ENCODE data around the gene SLC44A5.

SLC44A5 gene

DNA sequence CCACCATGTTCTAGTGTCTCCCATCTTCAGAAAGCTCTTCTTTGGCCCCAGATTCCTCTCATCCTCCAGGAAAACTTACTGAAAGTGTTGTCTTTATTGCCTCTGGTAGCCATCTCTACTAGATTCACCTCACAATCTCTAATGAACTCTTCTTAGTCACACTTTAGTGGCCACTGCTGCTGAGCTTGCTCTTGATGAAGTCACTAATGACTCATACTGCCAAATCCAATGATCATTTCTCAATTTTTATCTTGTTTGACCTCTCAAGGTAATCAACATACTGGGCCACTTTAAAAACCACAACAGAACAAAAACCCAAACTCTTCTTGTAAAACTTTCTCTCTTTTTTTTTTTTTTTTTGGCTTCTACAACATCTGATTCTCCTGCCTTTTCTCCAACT is 280.3 kb downstream of the SLC44A5 start:
- Histone ChIP-seq H3K9ac (ENCODE audit: low read length) (no peak overlapping the region), H3K27ac (ENCODE audit: low read depth, low read length) (no peak overlapping the region), H3K36me3 (ENCODE audit: control insufficient read depth, insufficient read depth, low read length) (no peaks in the 10 kb centered on the region), H3K9me3 (ENCODE audit: control insufficient read depth, insufficient read depth, low read depth, low read length) (no peaks in the 10 kb centered on the region), H3K4me3 (ENCODE audit: low read depth, low read length) (no peak overlapping the region), H3K4me1 (ENCODE audit: control insufficient read depth, insufficient read depth, low read length) (no peaks in the 10 kb centered on the region), H3K27me3 (ENCODE audit: control insufficient read depth, insufficient read depth, low read length) (no peaks in the 10 kb centered on the region)

- Histone ChIP-seq H3K27ac (ENCODE audit: low read depth, low read length) (no peak overlapping the region), H3K9me3 (ENCODE audit: control insufficient read depth, insufficient read depth, low read depth, low read length) (no peaks in the 10 kb centered on the region), H3K27me3 (ENCODE audit: control insufficient read depth, insufficient read depth, low read length) (no peaks in the 10 kb centered on the region), H3K4me3 (ENCODE audit: low read depth, low read length) (no peak overlapping the region), H3K36me3 (ENCODE audit: control insufficient read depth, insufficient read depth, low read length) (no peaks in the 10 kb centered on the region), H3K9ac (ENCODE audit: low read length) (no peak overlapping the region), H3K4me1 (ENCODE audit: control insufficient read depth, insufficient read depth, low read length) (no peaks in the 10 kb centered on the region)
Observed at GRCh38 chr1:75328691-75329090, 282.2 kb downstream of the SLC44A5 start.

GRCh38 chr1:75327395-75327794 is 283.5 kb downstream of the SLC44A5 start:
- Histone ChIP-seq H3K4me3 (ENCODE audit: low read depth, low read length) (no peak overlapping the region), H3K9me3 (ENCODE audit: control insufficient read depth, insufficient read depth, low read depth, low read length) (no peaks in the 10 kb centered on the region), H3K4me1 (ENCODE audit: control insufficient read depth, insufficient read depth, low read length) (no peaks in the 10 kb centered on the region), H3K27me3 (ENCODE audit: control insufficient read depth, insufficient read depth, low read length) (no peaks in the 10 kb centered on the region), H3K9ac (ENCODE audit: low read length) (no peak overlapping the region), H3K36me3 (ENCODE audit: control insufficient read depth, insufficient read depth, low read length) (no peaks in the 10 kb centered on the region), H3K27ac (ENCODE audit: low read depth, low read length) (no peak overlapping the region)

DNA sequence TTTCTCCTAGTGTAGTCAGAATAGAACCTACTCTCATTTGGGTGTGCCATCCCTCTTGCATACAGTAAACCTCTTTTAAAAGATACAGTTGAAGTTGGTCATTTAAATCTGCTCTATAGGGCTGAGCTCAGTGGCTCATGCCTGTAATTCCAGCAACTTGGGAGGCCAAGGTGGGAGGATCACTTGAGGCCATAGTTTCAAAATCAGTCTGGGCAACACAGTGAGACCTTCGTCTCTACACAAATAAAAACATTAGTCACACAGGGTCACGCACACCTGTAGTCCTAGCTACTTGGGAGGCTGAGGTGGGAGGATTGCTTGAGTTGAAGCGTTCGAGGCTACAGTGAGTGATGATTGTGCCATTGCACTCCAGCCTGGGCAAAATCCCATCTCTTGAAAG is 292.9 kb downstream of the SLC44A5 start:
- Histone ChIP-seq H3K27ac (ENCODE audit: low read depth, low read length) (no peak overlapping the region), H3K4me3 (ENCODE audit: low read depth, low read length) (no peak overlapping the region), H3K4me1 (ENCODE audit: control insufficient read depth, insufficient read depth, low read length) (no peaks in the 10 kb centered on the region), H3K9ac (ENCODE audit: low read length) (no peak overlapping the region), H3K9me3 (ENCODE audit: control insufficient read depth, insufficient read depth, low read depth, low read length) (no peaks in the 10 kb centered on the region), H3K27me3 (ENCODE audit: control insufficient read depth, insufficient read depth, low read length) (no peaks in the 10 kb centered on the region), H3K36me3 (ENCODE audit: control insufficient read depth, insufficient read depth, low read length) (no peaks in the 10 kb centered on the region)

GRCh38 chr1:75316230-75316629 is 294.7 kb downstream of the SLC44A5 start:
- no peak overlapping the region for H3K4me3 ChIP-seq (ENCODE audit: low read depth, low read length)
- no peaks in the 10 kb centered on the region for H3K27me3 ChIP-seq (ENCODE audit: control insufficient read depth, insufficient read depth, low read length)
- H3K9ac ChIP-seq (ENCODE audit: low read length): no peak overlapping the region
- H3K36me3 ChIP-seq (ENCODE audit: control insufficient read depth, insufficient read depth, low read length): no peaks in the 10 kb centered on the region
- no peaks in the 10 kb centered on the region for H3K4me1 ChIP-seq (ENCODE audit: control insufficient read depth, insufficient read depth, low read length)
- no peak overlapping the region for H3K27ac ChIP-seq (ENCODE audit: low read depth, low read length)
- H3K9me3 ChIP-seq (ENCODE audit: control insufficient read depth, insufficient read depth, low read depth, low read length): no peaks in the 10 kb centered on the region

DNA sequence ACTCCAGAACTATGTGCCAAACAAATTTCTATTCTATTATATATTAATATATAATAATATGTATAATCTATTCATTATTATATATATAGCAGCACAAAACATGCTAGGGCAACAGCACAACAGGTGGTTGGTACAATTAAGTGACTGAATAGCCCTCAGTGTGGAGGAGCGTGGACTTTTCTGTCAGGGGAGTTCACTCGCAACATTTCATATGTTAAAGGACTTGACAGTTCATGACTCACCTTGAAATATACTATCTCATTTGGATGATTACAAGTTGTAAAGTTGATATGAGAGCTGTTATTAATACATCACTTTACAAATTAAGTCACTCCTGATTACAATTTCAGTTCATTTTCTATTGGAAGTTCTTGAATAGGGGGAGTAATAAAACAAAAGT is 298.3 kb downstream of the SLC44A5 start:
- H3K36me3 ChIP-seq (ENCODE audit: control insufficient read depth, insufficient read depth, low read length): no peaks in the 10 kb centered on the region
- no peaks in the 10 kb centered on the region for H3K27me3 ChIP-seq (ENCODE audit: control insufficient read depth, insufficient read depth, low read length)
- H3K4me1 ChIP-seq (ENCODE audit: control insufficient read depth, insufficient read depth, low read length): no peaks in the 10 kb centered on the region
- no peak overlapping the region for H3K4me3 ChIP-seq (ENCODE audit: low read depth, low read length)
- no peak overlapping the region for H3K9ac ChIP-seq (ENCODE audit: low read length)
- H3K27ac ChIP-seq (ENCODE audit: low read depth, low read length): no peak overlapping the region
- H3K9me3 ChIP-seq (ENCODE audit: control insufficient read depth, insufficient read depth, low read depth, low read length): no peaks in the 10 kb centered on the region

GRCh38 chr1:75310067-75310466 is 300.8 kb downstream of the SLC44A5 start:
- no peak overlapping the region for H3K9ac ChIP-seq (ENCODE audit: low read length)
- H3K9me3 ChIP-seq (ENCODE audit: control insufficient read depth, insufficient read depth, low read depth, low read length): no peaks in the 10 kb centered on the region
- no peaks in the 10 kb centered on the region for H3K4me1 ChIP-seq (ENCODE audit: control insufficient read depth, insufficient read depth, low read length)
- H3K4me3 ChIP-seq (ENCODE audit: low read depth, low read length): no peak overlapping the region
- H3K27me3 ChIP-seq (ENCODE audit: control insufficient read depth, insufficient read depth, low read length): no peaks in the 10 kb centered on the region
- H3K36me3 ChIP-seq (ENCODE audit: control insufficient read depth, insufficient read depth, low read length): no peaks in the 10 kb centered on the region
- no peak overlapping the region for H3K27ac ChIP-seq (ENCODE audit: low read depth, low read length)

DNA sequence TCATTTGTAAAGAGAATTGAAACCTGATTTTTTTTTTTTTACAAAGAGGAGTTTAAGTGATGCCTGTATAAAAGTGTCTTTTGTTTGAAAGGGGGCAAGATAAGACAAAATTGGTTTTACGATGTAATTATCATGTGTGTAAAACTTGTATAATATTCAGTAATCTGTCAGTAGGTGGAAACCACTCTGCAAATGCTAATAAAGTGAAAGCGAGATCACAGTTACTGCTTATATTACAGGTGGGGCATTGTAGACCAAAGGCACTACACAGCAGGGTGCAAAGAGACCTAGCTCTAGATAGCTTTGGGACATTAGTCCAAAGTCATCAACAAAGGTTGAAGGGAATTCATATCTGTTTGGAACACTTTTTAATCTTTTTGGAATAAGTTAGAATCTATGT is 302.5 kb downstream of the SLC44A5 start:
- Histone ChIP-seq H3K4me1 (ENCODE audit: control insufficient read depth, insufficient read depth, low read length) (no peaks in the 10 kb centered on the region), H3K36me3 (ENCODE audit: control insufficient read depth, insufficient read depth, low read length) (no peaks in the 10 kb centered on the region), H3K27ac (ENCODE audit: low read depth, low read length) (no peak overlapping the region), H3K27me3 (ENCODE audit: control insufficient read depth, insufficient read depth, low read length) (no peaks in the 10 kb centered on the region), H3K4me3 (ENCODE audit: low read depth, low read length) (no peak overlapping the region), H3K9ac (ENCODE audit: low read length) (no peak overlapping the region), H3K9me3 (ENCODE audit: control insufficient read depth, insufficient read depth, low read depth, low read length) (no peaks in the 10 kb centered on the region)

GRCh38 chr1:75305061-75305460 is 305.9 kb downstream of the SLC44A5 start:
- Histone ChIP-seq H3K9me3 (ENCODE audit: control insufficient read depth, insufficient read depth, low read depth, low read length) (no peaks in the 10 kb centered on the region), H3K27me3 (ENCODE audit: control insufficient read depth, insufficient read depth, low read length) (no peaks in the 10 kb centered on the region), H3K4me1 (ENCODE audit: control insufficient read depth, insufficient read depth, low read length) (no peaks in the 10 kb centered on the region), H3K27ac (ENCODE audit: low read depth, low read length) (no peak overlapping the region), H3K9ac (ENCODE audit: low read length) (no peak overlapping the region), H3K36me3 (ENCODE audit: control insufficient read depth, insufficient read depth, low read length) (no peaks in the 10 kb centered on the region), H3K4me3 (ENCODE audit: low read depth, low read length) (no peak overlapping the region)

- Histone ChIP-seq H3K27me3 (ENCODE audit: control insufficient read depth, insufficient read depth, low read length) (no peaks in the 10 kb centered on the region), H3K36me3 (ENCODE audit: control insufficient read depth, insufficient read depth, low read length) (no peaks in the 10 kb centered on the region), H3K4me3 (ENCODE audit: low read depth, low read length) (no peak overlapping the region), H3K9ac (ENCODE audit: low read length) (no peak overlapping the region), H3K4me1 (ENCODE audit: control insufficient read depth, insufficient read depth, low read length) (no peaks in the 10 kb centered on the region), H3K9me3 (ENCODE audit: control insufficient read depth, insufficient read depth, low read depth, low read length) (no peaks in the 10 kb centered on the region), H3K27ac (ENCODE audit: low read depth, low read length) (no peak overlapping the region)
Observed at GRCh38 chr1:75293270-75293669, 317.6 kb downstream of the SLC44A5 start.

DNA sequence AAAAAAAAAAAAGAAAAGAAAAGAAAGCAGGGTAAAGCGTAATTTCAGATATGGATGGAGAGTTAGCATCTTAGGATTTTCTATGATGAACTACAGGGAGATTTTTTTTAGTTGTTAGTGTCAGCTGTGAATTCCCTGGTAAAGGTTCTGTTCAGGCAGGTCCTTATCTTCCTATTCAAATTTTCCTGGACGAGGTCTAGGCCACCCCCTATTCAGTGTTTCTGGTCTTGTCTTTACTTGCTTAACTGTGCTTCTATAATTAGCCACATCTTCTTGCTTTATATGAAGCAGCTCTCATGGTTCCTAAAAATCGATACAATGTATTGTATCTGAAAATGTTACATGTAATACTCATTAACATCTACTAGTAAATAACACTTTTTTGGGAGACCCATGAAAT is 318.9 kb downstream of the SLC44A5 start:
- Histone ChIP-seq H3K27me3 (ENCODE audit: control insufficient read depth, insufficient read depth, low read length) (no peaks in the 10 kb centered on the region), H3K27ac (ENCODE audit: low read depth, low read length) (no peak overlapping the region), H3K36me3 (ENCODE audit: control insufficient read depth, insufficient read depth, low read length) (no peaks in the 10 kb centered on the region)

DNA sequence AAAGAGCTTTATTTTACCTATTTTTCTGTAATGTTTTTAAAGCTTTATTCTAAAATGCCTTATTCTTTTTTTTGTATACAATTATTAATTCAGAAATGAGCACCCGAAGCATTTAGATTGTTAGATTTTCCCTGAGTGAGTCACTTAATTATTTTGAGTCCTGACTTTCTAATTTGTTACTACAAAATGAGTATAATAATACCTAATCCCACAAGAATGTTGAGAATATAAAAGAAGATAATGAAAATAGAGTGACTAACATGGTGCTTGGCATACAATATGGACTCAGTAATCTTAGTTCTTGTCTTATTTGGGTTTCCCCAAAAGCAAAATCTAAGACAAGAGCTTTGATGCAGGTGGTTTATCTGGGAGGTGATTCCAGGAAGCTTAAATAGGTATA is 334.5 kb downstream of the SLC44A5 start:
- no peak overlapping the region for H3K9ac ChIP-seq (ENCODE audit: low read length)
- H3K27ac ChIP-seq (ENCODE audit: low read depth, low read length): no peak overlapping the region
- H3K4me3 ChIP-seq (ENCODE audit: low read depth, low read length): no peak overlapping the region
- peaks cover 2% of the 10 kb centered on the region; the same call in 1 of the 2 replicates for H3K9me3 ChIP-seq (ENCODE audit: control insufficient read depth, insufficient read depth, low read depth, low read length)
- H3K4me1 ChIP-seq (ENCODE audit: control insufficient read depth, insufficient read depth, low read length): no peaks in the 10 kb centered on the region
- H3K36me3 ChIP-seq (ENCODE audit: control insufficient read depth, insufficient read depth, low read length): no peaks in the 10 kb centered on the region
- no peaks in the 10 kb centered on the region for H3K27me3 ChIP-seq (ENCODE audit: control insufficient read depth, insufficient read depth, low read length)

More for the DNA sequence above, 318.9 kb downstream of the SLC44A5 start:
- Histone ChIP-seq H3K4me1 (ENCODE audit: control insufficient read depth, insufficient read depth, low read length) (no peaks in the 10 kb centered on the region), H3K9me3 (ENCODE audit: control insufficient read depth, insufficient read depth, low read depth, low read length) (no peaks in the 10 kb centered on the region), H3K4me3 (ENCODE audit: low read depth, low read length) (no peak overlapping the region), H3K9ac (ENCODE audit: low read length) (no peak overlapping the region)
